Neural progenitor cell (in vitro differentiated cells): ENCODE results near the gene ZC3H8. TPM values are rescaled to one million over a fixed set of nuclear protein-coding genes. Genes with fewer than 3 reads are reported as not detected.

Source experiments
- DNase-seq: peaks from one replicate; pipeline ENCODE4 v3.0.0-alpha.2; 2016; ENCODE audit warnings: low spot score
- H2AFZ ChIP-seq: fragments of 200-600 bp; sonication (generic); replicated peaks from 2 replicates; pipeline ENCODE4 v1.6.1; 2016; ENCODE audit warnings: antibody characterized with exemption
- H3F3A ChIP-seq: fragments of 200-600 bp; sonication (generic); 2 replicates; pipeline ENCODE4 v1.6.1; 2016; ENCODE audit warnings: antibody characterized with exemption, low read depth
- H3K27ac ChIP-seq: fragments of 200-600 bp; sonication (generic); 2 replicates; pipeline ENCODE4 v1.5.1; 2016; ENCODE audit warnings: mild to moderate bottlenecking
- H3K27me3 ChIP-seq: fragments of 200-600 bp; sonication (generic); 2 replicates; pipeline ENCODE4 v1.6.1; 2016; ENCODE audit warnings: mild to moderate bottlenecking, moderate library complexity
- H3K36me3 ChIP-seq: fragments of 200-600 bp; sonication (generic); 2 replicates; pipeline ENCODE4 v1.5.1; 2016
- H3K4me1 ChIP-seq: fragments of 200-600 bp; sonication (generic); 2 replicates; pipeline ENCODE4 v1.6.1; 2016; ENCODE audit warnings: mixed run types
- H3K4me2 ChIP-seq: fragments of 200-600 bp; sonication (generic); 2 replicates; pipeline ENCODE4 v1.6.1; 2016
- H3K4me3 ChIP-seq: fragments of 200-600 bp; sonication (generic); 2 replicates; pipeline ENCODE4 v1.5.1; 2016
- H3K79me2 ChIP-seq: fragments of 200-600 bp; sonication (generic); 2 replicates; pipeline ENCODE4 v1.6.1; 2016; ENCODE audit warnings: low read depth
- H3K9ac ChIP-seq: fragments of 200-600 bp; sonication (generic); 2 replicates; pipeline ENCODE4 v1.6.1; 2016
- H3K9me3 ChIP-seq: fragments of 200-600 bp; sonication (generic); 2 replicates; pipeline ENCODE4 v1.5.1; 2016; ENCODE audit warnings: low read depth
- H4K20me1 ChIP-seq: fragments of 200-600 bp; sonication (generic); 2 replicates; pipeline ENCODE4 v1.6.1; 2016; ENCODE audit warnings: low read depth
- H3K27ac Mint-ChIP-seq: 3 replicates; pipeline ENCODE4 v1.8.0; 2021; ENCODE audit warnings: mixed read lengths
- H3K27me3 Mint-ChIP-seq: 2 replicates; pipeline ENCODE4 v1.8.0; 2022; ENCODE audit warnings: low read depth, mild to moderate bottlenecking, inconsistent platforms, moderate library complexity, mixed read lengths; ENCODE audit not compliant: insufficient read depth
- H3K36me3 Mint-ChIP-seq: 3 replicates; pipeline ENCODE4 v1.8.0; 2021; ENCODE audit warnings: mixed read lengths
- H3K4me1 Mint-ChIP-seq: 3 replicates; pipeline ENCODE4 v1.8.0; 2021; ENCODE audit warnings: mixed read lengths
- H3K4me3 Mint-ChIP-seq: 3 replicates; pipeline ENCODE4 v1.8.0; 2021; ENCODE audit warnings: mild to moderate bottlenecking, moderate library complexity, mixed read lengths
- H3K9me3 Mint-ChIP-seq: 3 replicates; pipeline ENCODE4 v1.8.0; 2020; ENCODE audit warnings: mixed read lengths
- CTCF ChIP-seq: fragments of 200-600 bp; sonication (generic); IDR thresholded peaks from 2 replicates; pipeline ENCODE4 v1.5.1; 2017; ENCODE audit warnings: antibody characterized with exemption, mild to moderate bottlenecking
- EZH2 ChIP-seq: fragments of 200-600 bp; sonication (generic); IDR thresholded peaks from 2 replicates; pipeline ENCODE4 v1.6.1; 2017; ENCODE audit warnings: antibody characterized with exemption, mild to moderate bottlenecking, moderate library complexity
- EZH2phosphoT487 ChIP-seq: fragments of 200-600 bp; sonication (generic); IDR thresholded peaks from 2 replicates; pipeline ENCODE4 v1.6.1; 2017; ENCODE audit warnings: antibody characterized with exemption
- total RNA-seq: library from RNA; depleted of rRNA; stranded (reverse); fragments of >200 nt; gene quantifications from 2 replicates; pipeline ENCODE4 v1.2.3, GENCODE V29; 2015; ENCODE audit warnings: low replicate concordance

Gene ZC3H8
- total RNA-seq, 1 donor from 2014 or later, result 14.2 TPM

- no peak overlapping the region for H3K27ac Mint-ChIP-seq
- H3K9ac ChIP-seq, result no peak overlapping the region
- no peaks in the 10 kb centered on the region for H3K27me3 Mint-ChIP-seq
- peaks cover 13% of the 10 kb centered on the region for H3K9me3 Mint-ChIP-seq
- H3K4me1 ChIP-seq, result peaks cover 10% of the 10 kb centered on the region
- TF ChIP-seq EZH2 (no peak), EZH2phosphoT487 (no peak), CTCF (no peak)
- peaks cover 10% of the 10 kb centered on the region for H3F3A ChIP-seq
- H3K4me1 Mint-ChIP-seq, result no peaks in the 10 kb centered on the region
- no peak overlapping the region for H2AFZ ChIP-seq
- no peak overlapping the region for H3K27ac ChIP-seq
- no peak overlapping the region for H3K4me2 ChIP-seq
- no peak for DNase-seq
- no peaks in the 10 kb centered on the region for H3K27me3 ChIP-seq
- peaks cover 25% of the 10 kb centered on the region for H3K36me3 Mint-ChIP-seq
- H3K4me3 Mint-ChIP-seq, result no peak overlapping the region
- H3K36me3 ChIP-seq, result no peaks in the 10 kb centered on the region
- H3K79me2 ChIP-seq, result no peaks in the 10 kb centered on the region
- no peaks in the 10 kb centered on the region for H4K20me1 ChIP-seq
- H3K9me3 ChIP-seq, result no peaks in the 10 kb centered on the region
- no peak overlapping the region for H3K4me3 ChIP-seq
These were observed 70.7 kb downstream of the ZC3H8 start for GRCh38 chr2:112184121-112184520.

GRCh38 chr2:112183327-112184025, 71.4 kb downstream of the ZC3H8 start:
- no peaks in the 10 kb centered on the region for H3K27me3 Mint-ChIP-seq
- Histone ChIP-seq H2AFZ (no peak overlapping the region), H3K4me3 (no peak overlapping the region), H3K27me3 (no peaks in the 10 kb centered on the region), H3K27ac (no peak overlapping the region), H3K9ac (no peak overlapping the region), H3K9me3 (no peaks in the 10 kb centered on the region), H3K79me2 (no peaks in the 10 kb centered on the region), H3K4me1 (peaks cover 10% of the 10 kb centered on the region), H3F3A (peaks cover 10% of the 10 kb centered on the region), H3K4me2 (no peak overlapping the region), H3K36me3 (no peaks in the 10 kb centered on the region), H4K20me1 (no peaks in the 10 kb centered on the region)
- no peak for TF ChIP-seq EZH2
- TF ChIP-seq EZH2phosphoT487, result no peak
- no peak for TF ChIP-seq CTCF
- H3K27ac Mint-ChIP-seq, result peak overlapping the region; percentile 39
- H3K36me3 Mint-ChIP-seq, result peaks cover 29% of the 10 kb centered on the region
- no peak overlapping the region for H3K4me3 Mint-ChIP-seq
- DNase-seq, result no peak
- no peaks in the 10 kb centered on the region for H3K4me1 Mint-ChIP-seq
- peaks cover 18% of the 10 kb centered on the region for H3K9me3 Mint-ChIP-seq

GRCh38 chr2:112182581-112183034, 72.2 kb downstream of the ZC3H8 start:
- H3K36me3 Mint-ChIP-seq, result peaks cover 30% of the 10 kb centered on the region
- H3K9ac ChIP-seq, result no peak overlapping the region
- H3K4me1 ChIP-seq, result peaks cover 10% of the 10 kb centered on the region
- H4K20me1 ChIP-seq, result no peaks in the 10 kb centered on the region
- no peak overlapping the region for H3K4me3 Mint-ChIP-seq
- no peak overlapping the region for H2AFZ ChIP-seq
- TF ChIP-seq CTCF, result no peak
- TF ChIP-seq EZH2phosphoT487, result no peak
- no peak for TF ChIP-seq EZH2
- no peaks in the 10 kb centered on the region for H3K27me3 ChIP-seq
- H3F3A ChIP-seq, result peaks cover 10% of the 10 kb centered on the region
- peak; percentile 40 for DNase-seq
- H3K4me2 ChIP-seq, result no peak overlapping the region
- no peaks in the 10 kb centered on the region for H3K79me2 ChIP-seq
- no peak overlapping the region for H3K27ac Mint-ChIP-seq
- peak overlapping the region; percentile 54 for H3K27ac ChIP-seq
- H3K9me3 ChIP-seq, result no peaks in the 10 kb centered on the region
- H3K4me1 Mint-ChIP-seq, result no peaks in the 10 kb centered on the region
- no peaks in the 10 kb centered on the region for H3K36me3 ChIP-seq
- no peaks in the 10 kb centered on the region for H3K27me3 Mint-ChIP-seq
- H3K4me3 ChIP-seq, result no peak overlapping the region
- H3K9me3 Mint-ChIP-seq, result peaks cover 19% of the 10 kb centered on the region
